K562 (cell line): Measurements from ENCODE around the gene CDC5L. TPM values are rescaled to one million over a fixed set of nuclear protein-coding genes. Genes with fewer than 3 reads are reported as not detected.

ENCODE experiments used
- ARID1B ChIP-seq: fragments of 450-650 bp; IDR thresholded peaks from 2 replicates; pipeline ENCODE4 v1.6.1; 2016; ENCODE audit warnings: antibody characterized with exemption, mild to moderate bottlenecking, inconsistent platforms
- ATF2 ChIP-seq: sonication (generic); formaldehyde crosslinking; IDR thresholded peaks from 2 replicates; pipeline ENCODE4 v1.8.1; 2022; ENCODE audit warnings: missing genetic modification reagents
- E2F3 ChIP-seq: fragments of 250-450 bp; sonication (Bioruptor Pico); IDR thresholded peaks from 2 replicates; pipeline ENCODE4 v1.4.0; 2020; ENCODE audit warnings: mild to moderate bottlenecking
- EP400 ChIP-seq: fragments of 450-650 bp; IDR thresholded peaks from 2 replicates; pipeline ENCODE4 v1.6.1; 2017; ENCODE audit warnings: antibody characterized with exemption, mild to moderate bottlenecking, moderate library complexity
- ESRRA ChIP-seq: fragments of 450-650 bp; IDR thresholded peaks from 2 replicates; pipeline ENCODE4 v1.6.1; 2014; ENCODE audit warnings: low read depth, mild to moderate bottlenecking, moderate library complexity, borderline replicate concordance
- FOSL1 ChIP-seq: fragments of 200-800 bp; sonication (Bioruptor generic); conservative IDR thresholded peaks from 2 replicates; pipeline ENCODE4 v1.6.1; 2016; ENCODE audit warnings: missing genetic modification characterization, missing compliant biosample characterization
- GMEB1 ChIP-seq: fragments of 250-450 bp; sonication (Bioruptor Pico); IDR thresholded peaks from 2 replicates; pipeline ENCODE4 v1.4.0; 2020; ENCODE audit warnings: mild to moderate bottlenecking
- HDGF ChIP-seq: fragments of 450-650 bp; IDR thresholded peaks from 2 replicates; pipeline ENCODE4 v1.6.1; 2016
- MAFK ChIP-seq: IDR thresholded peaks from 2 replicates; pipeline ENCODE4 v1.6.1; 2011; ENCODE audit warnings: low read length, improper control_type of control experiment
- MCM5 ChIP-seq: fragments of 450-650 bp; IDR thresholded peaks from 2 replicates; pipeline ENCODE4 v1.6.1; 2016; ENCODE audit warnings: low read depth
- MTA2 ChIP-seq: fragments of 450-650 bp; IDR thresholded peaks from 2 replicates; pipeline ENCODE4 v1.6.1; 2016; ENCODE audit warnings: low read depth
- NCOR1 ChIP-seq: fragments of 450-650 bp; IDR thresholded peaks from 2 replicates; pipeline ENCODE4 v1.6.1; 2016; ENCODE audit warnings: mild to moderate bottlenecking, moderate library complexity
- PPARD ChIP-seq: fragments of 250-450 bp; sonication (Bioruptor Pico); IDR thresholded peaks from 2 replicates; pipeline ENCODE4 v1.8.0; 2022; ENCODE audit warnings: inconsistent platforms, mild to moderate bottlenecking, moderate library complexity
- PTBP1 ChIP-seq: fragments of 200-400 bp; formaldehyde crosslinking; IDR thresholded peaks from 2 replicates; pipeline ENCODE4 v1.6.1; 2017; ENCODE audit warnings: low read depth, low read length
- SMARCA4 ChIP-seq: fragments of 450-650 bp; IDR thresholded peaks from 2 replicates; pipeline ENCODE4 v1.6.1; 2016
- SMARCE1 ChIP-seq: fragments of 450-650 bp; IDR thresholded peaks from 2 replicates; pipeline ENCODE4 v1.7.1; 2016; ENCODE audit warnings: mild to moderate bottlenecking
- TEAD2 ChIP-seq: fragments of 450-650 bp; IDR thresholded peaks from 2 replicates; pipeline ENCODE4 v1.6.1; 2016; ENCODE audit warnings: missing genetic modification characterization, control low read depth, missing compliant biosample characterization
- TSC22D4 ChIP-seq: fragments of 450-650 bp; IDR thresholded peaks from 2 replicates; pipeline ENCODE4 v1.6.1; 2016; ENCODE audit warnings: missing genetic modification characterization, missing biosample characterization, control low read depth
- USF1 ChIP-seq: sonication (generic); formaldehyde crosslinking; IDR thresholded peaks from 2 replicates; pipeline ENCODE4 v1.9.0; 2022; ENCODE audit warnings: mild to moderate bottlenecking, missing genetic modification reagents
- ZBTB11 ChIP-seq, 3 experiments: fragments of 200-800 bp in 1 of 3; fragments of 250-450 bp in 1 of 3; fragments of 450-650 bp in 1 of 3; sonication (Bioruptor Pico) in 1 of 3; sonication (Bioruptor generic) in 1 of 3; formaldehyde crosslinking in 1 of 3; IDR thresholded peaks; 2 replicates each; pipeline versions ENCODE4 v1.6.1 to v1.8.0; 2016 to 2022; ENCODE audit warnings: mild to moderate bottlenecking in 2 of 3, missing genetic modification characterization in 2 of 3, missing compliant biosample characterization in 1 of 3, moderate library complexity in 1 of 3
- ZNF184 ChIP-seq: sonication (generic); formaldehyde crosslinking; IDR thresholded peaks from 2 replicates; pipeline ENCODE4 v1.5.0; 2020; ENCODE audit warnings: missing genetic modification reagents
- ZNF347 ChIP-seq: fragments of 450-650 bp; formaldehyde crosslinking; IDR thresholded peaks from 2 replicates; pipeline ENCODE4 v1.4.0; 2020; ENCODE audit warnings: low read depth, mild to moderate bottlenecking, moderate library complexity
- ZNF57 ChIP-seq: fragments of 450-650 bp; formaldehyde crosslinking; IDR thresholded peaks from 2 replicates; pipeline ENCODE4 v1.4.0; 2020; ENCODE audit warnings: mild to moderate bottlenecking, moderate library complexity
- ZZZ3 ChIP-seq: fragments of 450-650 bp; IDR thresholded peaks from 2 replicates; pipeline ENCODE4 v1.6.1; 2016; ENCODE audit warnings: antibody characterized with exemption, mild to moderate bottlenecking, moderate library complexity
- polyA plus RNA-seq, 8 experiments: library from polyadenylated mRNA; depleted of rRNA in 4 of 8; stranded (reverse) in 5 of 8; unstranded in 3 of 8; fragments of >200 nt; fragmentation: Nextera tagmentation in 2 of 8; fragmentation: Illumina TruSeq in 1 of 8; extraction: Ambion mirVana in 2 of 8; extraction: Trizol in 1 of 8; gene quantifications; 2 replicates each; pipeline versions ENCODE4 v1.2.1 to v1.2.3, GENCODE V29; 2011 to 2014; ENCODE audit warnings: inconsistent platforms in 1 of 8, missing spikeins in 1 of 8
- total RNA-seq, 7 experiments: library from RNA; depleted of rRNA in 6 of 7; stranded (reverse); fragments of >200 nt in 6 of 7; fragmentation: Illumina TruSeq in 2 of 7; extraction: Trizol in 2 of 7; gene quantifications; 2 replicates each; pipeline versions ENCODE4 v1.2.1 to v1.2.3, GENCODE V29; 2011 to 2021; ENCODE audit warnings: low replicate concordance in 1 of 7

The CDC5L gene
- total and polyA plus RNA-seq, 9 of the 15 experiments (the other 6 are each of a cell fraction or from before 2014, with no cell fraction given), result 22.3 to 44.2 (median 30.8) TPM

GRCh38 chr6:44442236-44442635 is 54.7 kb downstream of the CDC5L start (continued):
- no peak for TF ChIP-seq TEAD2
- no peak for TF ChIP-seq PPARD
- no peak for TF ChIP-seq TSC22D4 (tag)
- TF ChIP-seq MAFK, result no peak
- no peak for TF ChIP-seq ZNF184 (CRISPR knock-in tag)
- TF ChIP-seq EP400, result peak; percentile 20; the same call in 1 of the 2 replicates
- TF ChIP-seq PTBP1, result no peak
- no peak for TF ChIP-seq ZBTB11 (CRISPR knock-in tag; IDR thresholded peaks at IDR 0.05)
- TF ChIP-seq FOSL1 (tag), result no peak
- TF ChIP-seq E2F3 (CRISPR knock-in tag), result no peak
- TF ChIP-seq NCOR1, result peak; percentile 60
- TF ChIP-seq HDGF, result no peak
- no peak for TF ChIP-seq ZNF57 (CRISPR knock-in tag)
- TF ChIP-seq ZZZ3, result no peak
- peak; percentile 83 for TF ChIP-seq ARID1B
- peak; percentile 55; the same call in 1 of the 2 replicates for TF ChIP-seq MTA2
- no peak for TF ChIP-seq USF1 (CRISPR knock-in tag)
- TF ChIP-seq SMARCE1, result peak; percentile 76; the same call in 1 of the 2 replicates
- no peak for TF ChIP-seq GMEB1 (CRISPR knock-in tag)
- TF ChIP-seq MCM5, result no peak
- no peak for TF ChIP-seq ZNF347
- TF ChIP-seq ESRRA, result peak; percentile 42; the same call in 1 of the 2 replicates
- TF ChIP-seq SMARCA4, result peak; percentile 65; the same call in 1 of the 2 replicates
- no peak for TF ChIP-seq ATF2
- TF ChIP-seq, all 486 proteins: peak for 26
